Measurements from ENCODE around the gene PIGZ. TPM values are rescaled to one million over a fixed set of nuclear protein-coding genes. Genes with fewer than 3 reads are reported as not detected.

PIGZ gene
- total RNA-seq, 1 experiment from 2014 or later: 1.4 TPM

DNA sequence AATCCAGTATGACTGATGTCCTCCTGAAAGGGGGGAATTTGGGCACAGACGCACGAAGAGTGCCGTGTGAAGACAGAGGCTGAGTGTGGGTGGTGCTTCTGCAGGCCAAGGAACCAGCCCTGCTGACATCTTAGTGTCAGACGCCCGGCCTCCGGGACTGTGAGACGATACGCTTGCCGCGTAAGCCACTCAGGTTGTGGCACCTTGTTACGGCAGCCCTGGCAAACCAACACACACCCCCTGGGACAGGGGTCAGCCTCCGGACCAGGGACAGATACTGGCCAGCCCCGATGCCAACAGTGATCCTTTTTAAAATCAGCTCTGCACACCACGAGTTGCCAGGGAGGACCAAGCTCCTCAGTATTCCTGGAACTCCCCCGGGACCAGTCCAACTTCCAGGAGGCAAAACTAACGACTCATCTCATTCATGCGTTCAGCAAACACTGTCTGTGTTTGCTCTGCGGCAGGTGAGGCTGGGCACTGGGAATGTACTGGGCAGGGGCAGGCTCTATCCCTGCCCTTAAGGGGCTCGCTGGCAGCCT, 21.2 kb upstream of the PIGZ start:
- Histone ChIP-seq H3K9me2 (ENCODE audit: insufficient read depth) (no peaks in the 10 kb centered on the region), H3K9me3 (ENCODE audit: control insufficient read depth in 1 of 2, insufficient read depth in 1 of 2, low read depth in 1 of 2, low read length in 2 of 2) (no peaks in the 10 kb centered on the region), H4K20me1 (ENCODE audit: insufficient read depth) (no peaks in the 10 kb centered on the region), H3K27ac (ENCODE audit: low read depth, low read length) (no peak overlapping the region), H3K4me2 (ENCODE audit: low read length) (no peak overlapping the region), H3K9ac (ENCODE audit: low read length) (no peak overlapping the region), H3K4me1 (ENCODE audit: control insufficient read depth in 1 of 2, insufficient read depth in 2 of 2, low read length in 2 of 2) (peaks cover 0 to 4% of the 10 kb centered on the region in 2 experiments; a peak in 1 of 4 replicates), H3K79me2 (ENCODE audit: insufficient read depth, low read length) (no peaks in the 10 kb centered on the region), H3K36me3 (ENCODE audit: control insufficient read depth in 1 of 2, insufficient read depth in 2 of 2, low read length in 2 of 2) (no peaks in the 10 kb centered on the region), H2AFZ (ENCODE audit: low read depth, low read length, poor library complexity, severe bottlenecking) (no peak overlapping the region), H3K27me3 (ENCODE audit: insufficient read depth, low read length) (no peaks in the 10 kb centered on the region), H3K4me3 (replicated peaks in 1 of 2; ENCODE audit: low read depth in 1 of 2, low read length in 2 of 2) (no peak overlapping the region)
- ChIA-PET RAD21 (ENCODE audit: low non-redundant PET in 1 of 2, low total read pairs in 2 of 2, uncharacterized antibody in 2 of 2, unreplicated experiment in 2 of 2) (no interaction called here), POLR2A (no interaction called here), CTCF (no interaction called here)
- no peak for DNase-seq (ENCODE audit: low read depth, low spot score)
- intact Hi-C loops (cut with micrococcal nuclease): no loop called here
- BruUV-seq (replicated peaks): no TSS peak
- no peak for TF ChIP-seq SP1 (IDR thresholded peaks at IDR 0.05; ENCODE audit: low read depth)
- TF ChIP-seq RAD21 (IDR thresholded peaks at IDR 0.05; ENCODE audit: low read depth): no peak
- TF ChIP-seq, protein P1, sequence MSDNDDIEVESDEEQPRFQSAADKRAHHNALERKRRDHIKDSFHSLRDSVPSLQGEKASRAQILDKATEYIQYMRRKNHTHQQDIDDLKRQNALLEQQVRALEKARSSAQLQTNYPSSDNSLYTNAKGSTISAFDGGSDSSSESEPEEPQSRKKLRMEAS (IDR thresholded peaks at IDR 0.05): no peak
- TF ChIP-seq ELF1 (IDR thresholded peaks at IDR 0.05; ENCODE audit: borderline replicate concordance, low read depth): no peak
- ATAC-seq: no peak

DNA sequence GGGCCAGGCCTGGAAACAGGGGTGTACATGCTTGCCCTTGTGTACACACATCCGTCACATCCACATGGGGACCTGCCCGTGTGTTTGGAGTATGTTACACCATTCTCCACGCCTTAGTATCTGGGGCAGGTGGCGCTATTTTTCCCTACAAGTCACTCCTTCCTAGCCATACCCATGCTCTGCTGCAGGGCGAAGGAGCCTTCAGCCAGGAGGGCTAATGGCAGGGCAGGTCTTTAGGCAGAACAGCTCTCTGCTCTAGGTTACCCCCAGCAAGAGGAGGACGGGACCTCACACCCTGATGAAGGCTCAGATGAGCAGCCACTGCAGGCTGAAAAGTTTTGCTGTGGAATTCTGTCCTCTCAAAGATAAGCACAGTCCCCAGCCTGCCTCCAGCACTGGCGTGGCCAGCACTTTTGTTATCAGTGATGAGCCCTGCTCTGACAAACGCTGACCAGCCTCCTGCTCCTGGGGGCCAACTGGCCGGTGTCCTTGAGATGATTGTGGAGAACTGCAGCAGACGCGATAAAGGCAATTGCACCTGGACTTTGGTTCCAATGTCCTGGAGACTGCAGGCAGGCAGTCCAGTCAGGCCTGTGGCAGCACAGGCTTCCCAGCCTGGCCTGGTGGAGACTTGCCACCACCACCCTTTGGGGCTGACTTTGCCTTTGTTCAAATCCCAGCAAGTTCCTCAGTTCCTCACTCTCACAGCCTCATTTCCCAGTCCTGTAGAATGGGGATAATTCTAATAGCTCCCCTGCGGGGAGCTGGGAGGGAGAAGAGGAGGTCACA, 19.8 kb upstream of the PIGZ start:
- H3K9me3 ChIP-seq (ENCODE audit: control insufficient read depth in 1 of 2, insufficient read depth in 1 of 2, low read depth in 1 of 2, low read length in 2 of 2): no peaks in the 10 kb centered on the region
- no peak overlapping the region for H3K4me3 ChIP-seq (replicated peaks in 1 of 2; ENCODE audit: low read depth in 1 of 2, low read length in 2 of 2)
- H3K9ac ChIP-seq (ENCODE audit: low read length): no peak overlapping the region
- ChIA-PET CTCF (no interaction called here), POLR2A (no interaction called here), RAD21 (ENCODE audit: low non-redundant PET in 1 of 2, low total read pairs in 2 of 2, uncharacterized antibody in 2 of 2, unreplicated experiment in 2 of 2) (no interaction called here)
- H3K4me2 ChIP-seq (ENCODE audit: low read length): no peak overlapping the region
- TF ChIP-seq, protein P2, sequence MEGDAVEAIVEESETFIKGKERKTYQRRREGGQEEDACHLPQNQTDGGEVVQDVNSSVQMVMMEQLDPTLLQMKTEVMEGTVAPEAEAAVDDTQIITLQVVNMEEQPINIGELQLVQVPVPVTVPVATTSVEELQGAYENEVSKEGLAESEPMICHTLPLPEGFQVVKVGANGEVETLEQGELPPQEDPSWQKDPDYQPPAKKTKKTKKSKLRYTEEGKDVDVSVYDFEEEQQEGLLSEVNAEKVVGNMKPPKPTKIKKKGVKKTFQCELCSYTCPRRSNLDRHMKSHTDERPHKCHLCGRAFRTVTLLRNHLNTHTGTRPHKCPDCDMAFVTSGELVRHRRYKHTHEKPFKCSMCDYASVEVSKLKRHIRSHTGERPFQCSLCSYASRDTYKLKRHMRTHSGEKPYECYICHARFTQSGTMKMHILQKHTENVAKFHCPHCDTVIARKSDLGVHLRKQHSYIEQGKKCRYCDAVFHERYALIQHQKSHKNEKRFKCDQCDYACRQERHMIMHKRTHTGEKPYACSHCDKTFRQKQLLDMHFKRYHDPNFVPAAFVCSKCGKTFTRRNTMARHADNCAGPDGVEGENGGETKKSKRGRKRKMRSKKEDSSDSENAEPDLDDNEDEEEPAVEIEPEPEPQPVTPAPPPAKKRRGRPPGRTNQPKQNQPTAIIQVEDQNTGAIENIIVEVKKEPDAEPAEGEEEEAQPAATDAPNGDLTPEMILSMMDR (IDR thresholded peaks at IDR 0.05 in 2 of 3, conservative IDR thresholded peaks at IDR 0.05 in 1 of 3; ENCODE audit: borderline replicate concordance in 1 of 3, insufficient read depth in 1 of 3, low read depth in 2 of 3, low read length in 2 of 3): peak; percentile 34 to 44 (median 44); a peak in 5 of 6 replicates
- TF ChIP-seq FOSL1 (IDR thresholded peaks at IDR 0.05; ENCODE audit: low read depth): no peak
- peak; percentile 59 for TF ChIP-seq RAD21 (IDR thresholded peaks at IDR 0.05; ENCODE audit: low read depth)
- TF ChIP-seq, protein P1 (IDR thresholded peaks at IDR 0.05): peak; percentile 79
- no peaks in the 10 kb centered on the region for H3K9me2 ChIP-seq (ENCODE audit: insufficient read depth)
- ATAC-seq (peak; percentile 94), DNase-seq (ENCODE audit: low read depth, low spot score) (peak; percentile 56)
- intact Hi-C loops (cut with micrococcal nuclease): no loop called here
- H2AFZ ChIP-seq (ENCODE audit: low read depth, low read length, poor library complexity, severe bottlenecking): no peak overlapping the region
- H4K20me1 ChIP-seq (ENCODE audit: insufficient read depth): no peaks in the 10 kb centered on the region
- H3K79me2 ChIP-seq (ENCODE audit: insufficient read depth, low read length): no peaks in the 10 kb centered on the region
- BruUV-seq (replicated peaks): no TSS peak
- H3K36me3 ChIP-seq (ENCODE audit: control insufficient read depth in 1 of 2, insufficient read depth in 2 of 2, low read length in 2 of 2): no peaks in the 10 kb centered on the region
- H3K4me1 ChIP-seq (ENCODE audit: control insufficient read depth in 1 of 2, insufficient read depth in 2 of 2, low read length in 2 of 2): peaks cover 0 to 4% of the 10 kb centered on the region in 2 experiments; a peak in 1 of 4 replicates
- H3K27me3 ChIP-seq (ENCODE audit: insufficient read depth, low read length): no peaks in the 10 kb centered on the region
- no peak overlapping the region for H3K27ac ChIP-seq (ENCODE audit: low read depth, low read length)

All from HCT116 (cell line).